ENCODE data around the gene C2CD5. TPM values are rescaled to one million over a fixed set of nuclear protein-coding genes. Genes with fewer than 3 reads are reported as not detected.

The C2CD5 gene
- total and polyA plus RNA-seq, 2 donors (not counting 1 experiment from before 2014, with no cell fraction given), result 24.6 to 61.7 TPM

DNA sequence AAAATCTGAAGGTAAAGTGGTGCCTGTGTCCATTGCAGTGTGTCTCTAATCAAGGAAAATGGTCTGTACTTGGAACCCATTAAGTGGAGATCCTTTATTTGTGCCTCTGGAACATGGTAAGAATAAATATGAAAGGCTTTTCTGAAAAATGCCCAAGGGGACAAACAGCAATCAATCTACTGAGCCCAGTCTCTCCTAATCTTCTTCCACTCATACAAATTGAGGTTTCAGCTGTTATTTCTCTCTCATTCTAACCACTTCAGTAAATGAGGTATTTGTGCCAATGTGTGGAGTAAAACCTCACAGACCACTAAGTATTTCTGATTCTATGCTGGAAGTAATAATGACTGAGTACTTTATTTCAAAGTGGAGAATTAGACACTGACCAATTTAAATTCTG, 127.5 kb downstream of the C2CD5 start:
- H3K4me2 ChIP-seq (replicated peaks; ENCODE audit: low read depth, low read length, poor library complexity, severe bottlenecking), result no peak overlapping the region
- no peak overlapping the region for H3K27ac Mint-ChIP-seq
- ATAC-seq (ENCODE audit: low read depth), result no peak
- H3K4me3 Mint-ChIP-seq, result no peak overlapping the region
- no peaks in the 10 kb centered on the region for H3K4me1 ChIP-seq (ENCODE audit: control insufficient read depth in 2 of 2, insufficient read depth in 2 of 2, low read length in 2 of 2)
- no peaks in the 10 kb centered on the region for H3K79me2 ChIP-seq (ENCODE audit: control insufficient read depth, insufficient read depth, low read length)
- no peaks in the 10 kb centered on the region for H3K9me3 Mint-ChIP-seq (ENCODE audit: insufficient read depth)
- no peaks in the 10 kb centered on the region for H3K4me1 Mint-ChIP-seq
- no peak overlapping the region for H3K4me3 ChIP-seq (ENCODE audit: control extremely low read depth in 1 of 5, extremely low read depth in 1 of 5, insufficient read depth in 1 of 5, low read depth in 2 of 5, low read length in 4 of 5)
- H3K27me3 Mint-ChIP-seq, result peaks cover 6% of the 10 kb centered on the region
- no peak overlapping the region for H3K9ac ChIP-seq (ENCODE audit: low read length)
- no peak overlapping the region for H2AFZ ChIP-seq (ENCODE audit: insufficient read depth, low read depth, low read length, poor library complexity, severe bottlenecking)
- no peak overlapping the region for H3K27ac ChIP-seq (ENCODE audit: low read length in 2 of 2)
- DNase-seq, result no peak
- H3K27me3 ChIP-seq (replicated peaks in 1 of 4; ENCODE audit: control extremely low read depth in 1 of 4, control insufficient read depth in 3 of 4, insufficient read depth in 4 of 4, low read length in 3 of 4), result no peaks in the 10 kb centered on the region
- no peaks in the 10 kb centered on the region for H3K9me3 ChIP-seq (ENCODE audit: control extremely low read depth in 1 of 3, control insufficient read depth in 2 of 3, insufficient read depth in 1 of 3, low read length in 2 of 3)
- intact Hi-C loops (cut with micrococcal nuclease), result no loop called here
- no peaks in the 10 kb centered on the region for H3K36me3 ChIP-seq (replicated peaks in 1 of 2; ENCODE audit: control extremely low read depth in 1 of 2, control insufficient read depth in 1 of 2, extremely low read depth in 1 of 2, insufficient read depth in 2 of 2, low read length in 1 of 2)
- POLR2A ChIA-PET, result no interaction called here
- TF ChIP-seq EZH2 (IDR thresholded peaks at IDR 0.05; ENCODE audit: borderline replicate concordance, insufficient read depth, low read depth, low read length, poor library complexity, severe bottlenecking), result no peak
- TF ChIP-seq, protein P1, sequence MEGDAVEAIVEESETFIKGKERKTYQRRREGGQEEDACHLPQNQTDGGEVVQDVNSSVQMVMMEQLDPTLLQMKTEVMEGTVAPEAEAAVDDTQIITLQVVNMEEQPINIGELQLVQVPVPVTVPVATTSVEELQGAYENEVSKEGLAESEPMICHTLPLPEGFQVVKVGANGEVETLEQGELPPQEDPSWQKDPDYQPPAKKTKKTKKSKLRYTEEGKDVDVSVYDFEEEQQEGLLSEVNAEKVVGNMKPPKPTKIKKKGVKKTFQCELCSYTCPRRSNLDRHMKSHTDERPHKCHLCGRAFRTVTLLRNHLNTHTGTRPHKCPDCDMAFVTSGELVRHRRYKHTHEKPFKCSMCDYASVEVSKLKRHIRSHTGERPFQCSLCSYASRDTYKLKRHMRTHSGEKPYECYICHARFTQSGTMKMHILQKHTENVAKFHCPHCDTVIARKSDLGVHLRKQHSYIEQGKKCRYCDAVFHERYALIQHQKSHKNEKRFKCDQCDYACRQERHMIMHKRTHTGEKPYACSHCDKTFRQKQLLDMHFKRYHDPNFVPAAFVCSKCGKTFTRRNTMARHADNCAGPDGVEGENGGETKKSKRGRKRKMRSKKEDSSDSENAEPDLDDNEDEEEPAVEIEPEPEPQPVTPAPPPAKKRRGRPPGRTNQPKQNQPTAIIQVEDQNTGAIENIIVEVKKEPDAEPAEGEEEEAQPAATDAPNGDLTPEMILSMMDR (IDR thresholded peaks at IDR 0.05), result no peak
- H4K20me1 ChIP-seq (ENCODE audit: control insufficient read depth, insufficient read depth, low read length, poor library complexity, severe bottlenecking), result no peaks in the 10 kb centered on the region
- CTCF ChIA-PET, result no interaction called here

DNA sequence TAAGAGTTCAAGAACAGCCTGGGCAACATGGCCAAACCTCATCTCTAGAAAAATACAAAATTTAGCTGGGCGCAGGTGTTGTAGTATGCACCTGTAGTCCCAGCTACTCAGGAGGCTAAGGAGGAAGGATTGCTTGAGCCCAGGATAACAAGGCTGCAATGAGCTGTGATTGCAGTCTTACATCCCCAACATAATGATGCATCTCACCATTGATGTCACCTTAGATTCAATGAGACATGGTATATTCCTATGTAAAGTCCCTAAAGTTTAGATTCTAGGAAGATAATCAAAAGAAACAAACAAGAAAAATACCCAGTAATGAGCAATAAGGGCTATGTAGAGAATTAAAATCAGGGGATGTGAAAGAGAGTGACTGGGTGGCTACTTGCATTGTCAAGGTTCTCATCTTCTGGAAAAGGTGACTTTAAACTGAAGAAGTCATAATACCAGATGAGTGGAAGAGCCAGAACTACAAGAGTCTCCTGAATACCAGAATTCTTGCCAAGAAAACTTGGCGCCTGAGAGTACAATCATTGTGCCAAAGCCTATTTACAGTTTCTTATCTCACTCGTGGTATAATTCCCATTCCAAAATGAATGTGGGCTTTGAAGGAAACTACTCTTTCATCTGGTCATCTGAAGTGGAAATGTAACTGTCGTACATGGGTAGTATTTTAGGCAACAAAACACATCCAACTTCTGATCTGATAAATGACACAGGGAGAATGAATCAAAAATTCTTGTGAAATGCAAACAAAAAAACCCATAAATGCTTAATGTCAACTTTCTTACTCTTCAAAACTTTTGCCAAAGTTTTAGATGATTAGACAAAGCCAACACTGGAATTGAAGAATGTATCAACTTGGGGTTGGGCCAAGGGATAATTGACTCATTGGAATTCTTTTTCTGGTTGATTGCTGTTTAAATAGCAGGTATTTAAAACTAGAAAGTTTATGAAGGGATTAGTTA, 128.7 kb downstream of the C2CD5 start:
- Histone ChIP-seq H3K4me2 (replicated peaks; ENCODE audit: low read depth, low read length, poor library complexity, severe bottlenecking) (no peak overlapping the region), H3K9ac (ENCODE audit: low read length) (no peak overlapping the region), H3K27me3 (replicated peaks in 1 of 4; ENCODE audit: control extremely low read depth in 1 of 4, control insufficient read depth in 3 of 4, insufficient read depth in 4 of 4, low read length in 3 of 4) (no peaks in the 10 kb centered on the region), H3K4me1 (ENCODE audit: control insufficient read depth in 2 of 2, insufficient read depth in 2 of 2, low read length in 2 of 2) (no peaks in the 10 kb centered on the region), H4K20me1 (ENCODE audit: control insufficient read depth, insufficient read depth, low read length, poor library complexity, severe bottlenecking) (no peaks in the 10 kb centered on the region), H3K4me3 (ENCODE audit: control extremely low read depth in 1 of 5, extremely low read depth in 1 of 5, insufficient read depth in 1 of 5, low read depth in 2 of 5, low read length in 4 of 5) (no peak overlapping the region), H2AFZ (ENCODE audit: insufficient read depth, low read depth, low read length, poor library complexity, severe bottlenecking) (no peak overlapping the region), H3K79me2 (ENCODE audit: control insufficient read depth, insufficient read depth, low read length) (no peaks in the 10 kb centered on the region), H3K36me3 (replicated peaks in 1 of 2; ENCODE audit: control extremely low read depth in 1 of 2, control insufficient read depth in 1 of 2, extremely low read depth in 1 of 2, insufficient read depth in 2 of 2, low read length in 1 of 2) (no peaks in the 10 kb centered on the region), H3K9me3 (ENCODE audit: control extremely low read depth in 1 of 3, control insufficient read depth in 2 of 3, insufficient read depth in 1 of 3, low read length in 2 of 3) (no peaks in the 10 kb centered on the region), H3K27ac (ENCODE audit: low read length in 2 of 2) (no peak overlapping the region)
- no CpG with 5 or more reads among the region's 4 CpGs for WGBS (ENCODE audit: insufficient coverage)
- no peak overlapping the region for H3K4me3 Mint-ChIP-seq
- intact Hi-C loops (cut with micrococcal nuclease), result no loop called here
- ChIA-PET CTCF (no interaction called here), POLR2A (no interaction called here)
- no peak for DNase-seq
- TF ChIP-seq, protein P1 (IDR thresholded peaks at IDR 0.05), result no peak
- no peak for TF ChIP-seq EZH2 (IDR thresholded peaks at IDR 0.05; ENCODE audit: borderline replicate concordance, insufficient read depth, low read depth, low read length, poor library complexity, severe bottlenecking)
- peaks cover 6% of the 10 kb centered on the region for H3K27me3 Mint-ChIP-seq
- H3K27ac Mint-ChIP-seq, result no peak overlapping the region
- H3K9me3 Mint-ChIP-seq (ENCODE audit: insufficient read depth), result no peaks in the 10 kb centered on the region
- H3K4me1 Mint-ChIP-seq, result no peaks in the 10 kb centered on the region
- ATAC-seq (ENCODE audit: low read depth), result no peak

Measured in B cell (primary cell).